SK-N-SH (cell line): ENCODE measurements around the gene UNC5CL.

Experiments
- EP300 ChIP-seq, 2 experiments: IDR thresholded peaks; 2 replicates each; pipeline versions ENCODE4 v1.4.0 to v1.6.1; 2012; ENCODE audit warnings: borderline replicate concordance in 1 of 2, low read depth in 1 of 2, low read length in 1 of 2
- FOXM1 ChIP-seq: IDR thresholded peaks from 2 replicates; pipeline ENCODE4 v1.4.0; 2012; ENCODE audit warnings: low read depth, mild to moderate bottlenecking
- POLR2AphosphoS5 ChIP-seq: IDR thresholded peaks from 2 replicates; pipeline ENCODE4 v1.6.1; 2012; ENCODE audit warnings: low read depth, low read length
- RFX5 ChIP-seq: IDR thresholded peaks from 2 replicates; pipeline ENCODE4 v1.6.1; 2012; ENCODE audit warnings: mild to moderate bottlenecking, improper control_type of control experiment, low read length
- TF ChIP-seq, protein P1 (sequence below): fragments of 200-600 bp; sonication (generic); IDR thresholded peaks from 2 replicates; pipeline ENCODE4 v1.6.1; 2017; ENCODE audit warnings: antibody characterized with exemption, mild to moderate bottlenecking, moderate library complexity

DNA sequence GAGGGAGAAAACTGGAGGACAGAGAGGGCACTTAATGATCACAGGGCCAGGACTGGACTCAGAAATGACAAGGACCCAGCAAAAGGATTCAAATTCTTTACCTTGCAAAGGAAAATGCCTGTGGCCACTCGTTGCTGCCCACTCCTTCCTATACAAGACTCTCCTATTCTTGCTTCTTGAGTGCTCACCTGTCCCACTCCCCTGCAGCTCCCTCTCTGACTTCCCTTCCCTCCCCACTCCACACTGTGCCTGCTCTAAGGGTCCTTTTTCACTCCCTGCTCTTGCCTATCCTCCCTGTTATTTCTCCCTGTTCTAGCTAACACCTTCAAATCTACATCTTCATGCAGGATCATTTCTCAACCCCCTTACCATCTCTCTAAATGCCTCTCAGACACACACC, 56.1 kb downstream of the UNC5CL start:
- TF ChIP-seq POLR2AphosphoS5 (no peak), FOXM1 (no peak), RFX5 (no peak), EP300 (IDR thresholded peaks at IDR 0.05; ENCODE audit: borderline replicate concordance in 1 of 2, low read depth in 1 of 2, low read length in 1 of 2) (no peak)
- TF ChIP-seq, protein P1, sequence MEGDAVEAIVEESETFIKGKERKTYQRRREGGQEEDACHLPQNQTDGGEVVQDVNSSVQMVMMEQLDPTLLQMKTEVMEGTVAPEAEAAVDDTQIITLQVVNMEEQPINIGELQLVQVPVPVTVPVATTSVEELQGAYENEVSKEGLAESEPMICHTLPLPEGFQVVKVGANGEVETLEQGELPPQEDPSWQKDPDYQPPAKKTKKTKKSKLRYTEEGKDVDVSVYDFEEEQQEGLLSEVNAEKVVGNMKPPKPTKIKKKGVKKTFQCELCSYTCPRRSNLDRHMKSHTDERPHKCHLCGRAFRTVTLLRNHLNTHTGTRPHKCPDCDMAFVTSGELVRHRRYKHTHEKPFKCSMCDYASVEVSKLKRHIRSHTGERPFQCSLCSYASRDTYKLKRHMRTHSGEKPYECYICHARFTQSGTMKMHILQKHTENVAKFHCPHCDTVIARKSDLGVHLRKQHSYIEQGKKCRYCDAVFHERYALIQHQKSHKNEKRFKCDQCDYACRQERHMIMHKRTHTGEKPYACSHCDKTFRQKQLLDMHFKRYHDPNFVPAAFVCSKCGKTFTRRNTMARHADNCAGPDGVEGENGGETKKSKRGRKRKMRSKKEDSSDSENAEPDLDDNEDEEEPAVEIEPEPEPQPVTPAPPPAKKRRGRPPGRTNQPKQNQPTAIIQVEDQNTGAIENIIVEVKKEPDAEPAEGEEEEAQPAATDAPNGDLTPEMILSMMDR: no peak
